Measurements from ENCODE around the gene C17orf58.
A peak's percentile ranks its signal among the peaks of the same experiment; 100 is the strongest.
"Not testable (repeated sequence)": the region's sequence is repeated elsewhere in the genome, so short reads cannot be mapped to it uniquely, and the experiment has no call there.

Gene C17orf58

GRCh38 chr17:67999291-67999911, 3.1 kb upstream of the C17orf58 start:
- no peak for DNase-seq

DNA sequence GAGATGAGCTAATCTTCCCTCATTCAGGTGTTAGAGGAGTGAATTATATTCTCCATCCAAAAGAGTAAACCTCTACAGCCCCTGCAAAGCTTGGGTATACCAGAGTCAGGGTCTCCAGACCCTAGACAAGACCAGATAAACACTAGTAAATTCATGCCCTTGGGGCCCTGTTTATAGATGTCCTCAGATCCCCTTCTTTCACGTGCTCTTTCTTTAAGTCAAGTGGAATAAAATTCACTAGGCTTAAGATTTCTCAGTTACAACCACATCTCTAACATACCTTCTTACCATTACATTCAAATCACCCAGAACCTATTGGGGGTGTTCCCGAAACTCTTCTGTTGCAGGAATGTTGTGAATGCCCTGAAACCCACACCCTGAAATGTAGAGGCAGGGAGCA, 2.2 kb upstream of the C17orf58 start:
- no peak for DNase-seq

DNA sequence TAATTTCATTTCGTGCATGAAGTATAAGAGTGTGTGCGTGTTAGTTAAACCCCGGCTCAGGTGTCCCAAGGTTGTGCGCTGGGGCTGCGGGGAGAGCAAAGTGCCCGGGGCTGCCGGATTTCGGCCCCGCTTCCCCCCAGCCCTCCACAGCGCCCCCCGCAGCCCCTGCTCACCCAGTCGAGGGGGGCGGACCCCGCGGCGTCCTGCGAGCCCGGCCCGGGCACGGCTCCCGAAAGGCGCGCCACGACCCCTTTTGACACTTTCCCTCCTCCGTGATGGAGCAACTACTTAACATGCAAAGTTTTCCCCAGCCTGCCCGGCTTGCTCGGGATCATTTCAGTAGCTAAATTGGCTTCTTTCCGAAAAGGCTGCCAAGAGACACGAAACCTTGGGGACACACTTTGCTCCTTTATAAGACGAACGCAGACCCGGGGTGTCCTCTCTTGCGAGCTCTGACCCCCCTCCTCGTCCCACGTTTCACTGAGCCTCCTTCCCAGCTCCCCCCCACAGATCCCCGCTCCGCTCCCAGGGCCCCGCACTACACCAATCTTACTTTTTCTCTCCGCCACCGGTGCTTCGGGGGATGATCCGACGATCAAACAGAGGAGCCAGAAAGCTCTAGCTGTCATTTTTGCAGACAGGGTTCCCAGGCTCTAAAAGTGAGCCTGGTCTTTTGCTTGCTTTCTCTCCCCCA, 552 bp downstream of the C17orf58 start:
- DNase-seq = no peak

- DNase-seq = no peak
These were observed 1.3 kb downstream of the C17orf58 start for GRCh38 chr17:67994817-67995569.

DNA sequence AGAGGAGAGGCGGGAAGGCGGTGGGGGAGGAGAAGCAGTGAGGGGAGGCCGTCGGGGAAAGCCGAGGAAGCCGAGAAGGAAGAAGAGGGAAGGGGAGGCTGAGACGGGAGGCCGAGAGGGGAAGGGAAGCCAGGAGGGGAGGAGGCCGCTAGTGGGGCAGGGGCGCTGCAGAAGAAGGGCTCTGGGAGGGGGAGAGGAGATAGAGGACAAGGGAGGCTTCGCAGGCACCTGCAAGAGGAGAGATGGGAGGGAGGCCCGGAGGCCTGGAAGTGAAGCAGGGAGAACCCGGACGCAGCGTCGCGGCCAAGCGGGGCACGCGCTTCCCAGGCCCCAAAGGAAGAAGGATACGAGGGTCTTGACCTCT, 2.3 kb downstream of the C17orf58 start:
- no peak for DNase-seq

DNA sequence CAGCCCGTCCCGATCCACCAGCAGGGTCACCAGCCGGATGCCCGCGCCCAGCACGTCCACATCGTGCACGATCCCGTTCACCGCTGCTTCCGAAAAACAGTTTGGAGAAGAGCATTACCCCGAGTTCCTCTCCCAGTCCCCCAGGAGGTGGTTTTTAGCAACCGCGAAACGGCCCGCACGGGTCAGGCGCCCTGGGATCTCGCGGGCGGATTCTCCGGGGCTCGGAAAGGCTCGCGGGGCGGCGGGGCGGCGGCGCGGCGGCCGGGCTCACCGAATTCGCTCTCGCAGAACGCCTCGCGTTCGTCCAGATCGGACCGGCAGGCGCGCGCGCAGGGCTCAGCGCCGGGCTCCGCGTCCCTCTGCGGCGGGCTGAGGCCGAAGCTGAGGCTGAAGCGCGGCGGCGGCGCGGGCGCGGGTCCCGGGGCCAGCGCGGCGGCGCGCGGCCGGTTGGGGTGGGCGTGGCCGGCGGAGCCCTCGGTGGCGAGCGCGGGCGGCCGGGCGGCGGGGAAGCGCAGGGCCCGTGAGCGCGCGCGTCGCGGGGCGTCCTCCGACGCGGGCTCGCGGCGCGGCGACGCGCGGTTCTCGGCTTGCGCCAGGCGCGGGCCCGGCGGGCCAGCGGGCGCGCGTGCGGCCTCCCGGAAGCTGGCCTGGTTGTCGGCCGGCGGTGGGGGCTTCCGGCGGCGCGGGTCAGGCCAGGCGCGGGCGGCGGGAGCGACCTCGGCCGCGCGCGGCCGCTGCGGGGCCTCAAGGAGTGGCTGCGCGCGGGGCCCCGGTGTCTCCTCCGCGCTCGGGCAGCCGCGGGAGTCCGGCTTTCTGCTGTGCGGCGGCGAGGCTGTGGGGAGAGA, 2.9 kb downstream of the C17orf58 start:
- DNase-seq = peak; percentile 57

DNA sequence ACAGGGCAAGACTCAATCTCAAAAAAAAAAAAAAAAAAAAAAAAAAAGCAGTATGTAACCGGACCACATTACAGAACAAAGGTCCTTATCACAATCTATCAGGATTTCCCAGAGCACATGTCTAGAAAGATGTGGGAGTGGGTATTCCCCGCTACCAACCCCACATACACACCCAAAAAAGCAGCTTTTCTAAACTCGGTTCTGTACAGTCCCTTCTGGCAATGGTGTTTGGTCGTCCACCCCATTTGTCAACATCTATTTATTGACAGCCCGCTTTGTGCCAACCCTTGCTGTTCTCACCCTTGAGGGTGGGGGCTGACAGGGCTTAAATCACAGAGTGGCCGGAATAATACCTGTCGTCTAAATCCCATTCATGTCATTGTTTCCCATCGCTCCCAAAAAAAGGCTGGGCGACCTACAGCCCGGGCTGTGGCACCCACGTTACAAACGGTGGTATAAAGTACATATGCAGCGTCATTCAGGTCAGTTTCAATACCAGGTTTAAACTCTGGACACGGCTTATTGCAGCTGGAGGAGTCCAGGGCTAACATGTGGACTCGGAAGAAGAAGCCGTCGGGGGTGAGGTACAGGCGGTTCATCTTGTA, 3.6 kb downstream of the C17orf58 start:
- no peak for DNase-seq

DNA sequence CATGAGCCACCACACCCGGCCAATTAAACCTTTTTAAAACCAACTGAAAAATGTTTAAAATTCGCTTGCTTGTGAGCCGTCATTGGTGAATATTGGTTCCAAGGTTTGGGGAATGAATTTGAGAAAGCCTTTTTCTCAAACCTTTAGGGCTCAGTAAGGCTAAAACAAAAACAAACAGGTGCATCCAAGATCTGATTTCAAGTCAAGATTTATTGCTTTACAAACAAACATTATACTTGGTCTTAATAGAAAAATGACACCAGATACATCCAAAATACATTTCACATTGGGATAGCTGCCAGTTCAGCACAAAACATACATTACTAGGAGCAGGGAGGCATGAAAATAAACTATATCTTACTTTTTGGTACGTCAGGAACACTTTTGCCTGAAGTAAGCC, 5.4 kb downstream of the C17orf58 start:
- DNase-seq = no peak

- no peak for DNase-seq
These were observed 12.9 kb downstream of the C17orf58 start for GRCh38 chr17:67983383-67983688.

DNA sequence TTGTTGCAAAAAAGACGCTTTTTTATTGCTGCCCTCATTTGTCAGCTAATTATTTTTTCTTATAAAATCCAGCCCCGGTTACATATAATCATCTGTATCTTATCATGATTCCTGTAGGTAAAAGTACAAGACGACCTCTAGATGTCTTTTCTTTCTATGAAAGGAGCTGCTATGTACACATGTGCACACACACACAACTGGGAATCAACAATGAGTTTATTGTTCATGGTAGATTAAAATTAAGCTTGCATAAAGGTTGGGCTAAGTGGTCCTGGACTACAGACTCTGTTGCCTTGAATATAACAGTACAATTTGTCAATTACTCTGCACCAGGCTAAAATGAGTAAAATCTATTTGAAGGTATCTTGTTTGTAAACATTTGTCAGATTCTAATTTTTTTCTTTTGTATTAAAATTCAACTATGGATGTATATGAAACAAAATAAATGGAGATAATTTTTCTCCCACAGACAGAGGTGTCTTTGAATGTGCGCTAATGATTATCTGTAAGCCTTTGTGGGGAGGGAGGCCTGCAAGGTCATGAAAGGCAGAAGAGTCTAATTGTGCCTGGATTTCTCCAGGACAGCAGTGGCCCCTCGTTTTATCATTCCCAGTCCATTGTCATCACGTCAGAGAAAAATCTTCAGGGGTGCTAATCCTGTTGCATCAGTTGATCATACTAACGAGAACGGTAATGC, 13.4 kb downstream of the C17orf58 start:
- DNase-seq = no peak

GRCh38 chr17:67982034-67982640, 14.1 kb downstream of the C17orf58 start:
- no peak for DNase-seq

DNA sequence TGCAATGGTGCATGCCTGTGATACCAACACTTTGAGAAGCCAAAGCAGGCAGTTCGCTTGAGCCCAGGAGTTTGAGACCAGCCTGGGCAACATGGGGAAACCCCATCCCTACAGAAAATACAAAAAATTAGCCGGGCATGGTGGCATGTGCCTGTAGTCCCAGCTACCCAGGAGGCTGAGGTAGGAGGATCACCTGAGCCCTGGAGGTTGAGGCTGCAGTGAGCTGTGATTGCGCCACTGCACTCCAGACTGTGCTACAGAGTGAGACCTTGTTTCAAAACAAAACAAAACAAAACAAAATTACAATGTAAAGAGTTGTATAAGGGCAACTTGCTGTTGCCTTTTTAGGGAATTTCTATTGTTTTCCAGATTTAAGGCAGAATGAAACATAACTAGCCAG, 15.4 kb downstream of the C17orf58 start:
- DNase-seq = not testable (repeated sequence)

GRCh38 chr17:67980456-67980855, 15.8 kb downstream of the C17orf58 start:
- no peak for DNase-seq

DNA sequence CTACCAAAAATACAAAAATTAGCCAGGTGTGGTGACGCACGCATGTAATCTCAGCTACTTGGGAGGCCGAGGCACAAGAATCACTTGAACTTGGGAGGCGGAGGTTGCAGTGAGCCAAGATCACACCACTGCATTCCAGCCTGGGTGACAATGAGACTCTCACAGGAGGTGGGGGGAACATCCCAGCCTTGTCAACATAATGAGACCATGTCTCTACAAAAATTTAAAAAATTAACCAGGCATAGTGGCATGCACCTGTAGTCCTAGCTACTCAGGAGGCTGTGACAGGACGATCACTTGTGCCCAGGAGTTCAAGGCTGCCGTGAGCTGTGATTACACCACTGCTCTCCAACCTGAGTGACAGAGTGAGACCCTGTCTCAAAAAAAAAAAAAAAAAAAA, 20.0 kb downstream of the C17orf58 start:
- not testable (repeated sequence) for DNase-seq

- DNase-seq = no peak
These were observed 21.6 kb downstream of the C17orf58 start for GRCh38 chr17:67974598-67975066.

GRCh38 chr17:67974185-67974584, 22.1 kb downstream of the C17orf58 start:
- DNase-seq = no peak

DNA sequence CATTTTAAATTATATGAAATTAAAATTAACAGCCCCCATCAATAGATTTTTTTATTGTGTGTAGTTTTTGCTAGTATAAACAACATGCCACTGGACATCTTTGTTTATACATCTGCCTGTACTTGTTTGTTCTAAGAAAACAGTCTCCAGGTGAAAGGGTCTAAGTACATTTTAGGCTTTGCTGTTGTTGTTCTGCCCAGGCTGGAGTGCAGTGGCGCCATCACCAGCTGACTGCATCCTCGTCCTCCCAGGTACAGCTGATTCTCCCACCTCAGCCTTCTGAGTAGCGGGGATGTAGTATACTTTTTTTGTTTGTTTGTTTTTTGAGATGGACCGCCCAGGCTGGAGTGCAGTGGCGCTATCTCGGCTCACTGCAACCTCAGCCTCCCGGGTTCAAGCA, 25.5 kb downstream of the C17orf58 start:
- DNase-seq = no peak

DNA sequence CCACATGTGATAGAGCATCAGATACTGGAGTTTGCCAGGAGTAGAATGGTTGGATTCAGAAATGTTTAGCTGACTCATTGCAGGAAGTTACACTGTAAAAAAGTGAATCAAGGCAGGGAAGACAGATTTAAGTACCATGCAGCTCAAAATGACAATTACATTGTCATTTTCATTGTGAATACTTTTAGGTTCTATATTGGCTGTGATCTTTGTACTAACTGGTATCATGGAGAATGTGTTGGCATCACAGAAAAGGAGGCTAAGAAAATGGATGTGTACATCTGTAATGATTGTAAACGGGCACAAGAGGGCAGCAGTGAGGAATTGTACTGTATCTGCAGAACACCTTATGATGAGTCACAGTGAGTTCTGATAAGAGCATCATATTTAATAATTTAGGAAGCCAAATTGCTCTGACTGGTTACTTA, 33.1 kb downstream of the C17orf58 start:
- DNase-seq = peak; percentile 80

DNA sequence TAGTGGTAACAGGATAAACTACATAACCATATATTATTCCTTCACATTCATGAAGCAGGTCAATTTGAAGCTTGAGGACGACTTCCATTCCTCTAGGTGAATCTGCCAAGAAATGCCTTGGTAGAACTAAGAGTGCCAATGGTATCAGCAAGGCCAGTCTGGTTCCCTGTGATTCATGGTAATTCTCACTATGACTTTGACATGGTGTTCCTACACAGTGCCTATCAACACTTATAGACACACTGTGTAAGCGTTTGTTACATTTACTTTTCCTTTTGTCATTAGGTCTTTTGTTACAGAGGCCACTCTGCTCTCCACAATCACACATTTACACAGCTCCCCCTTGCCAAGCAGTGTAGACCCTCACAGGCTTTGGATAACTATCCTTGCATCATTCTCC, 34.1 kb downstream of the C17orf58 start:
- not testable (repeated sequence) for DNase-seq

DNA sequence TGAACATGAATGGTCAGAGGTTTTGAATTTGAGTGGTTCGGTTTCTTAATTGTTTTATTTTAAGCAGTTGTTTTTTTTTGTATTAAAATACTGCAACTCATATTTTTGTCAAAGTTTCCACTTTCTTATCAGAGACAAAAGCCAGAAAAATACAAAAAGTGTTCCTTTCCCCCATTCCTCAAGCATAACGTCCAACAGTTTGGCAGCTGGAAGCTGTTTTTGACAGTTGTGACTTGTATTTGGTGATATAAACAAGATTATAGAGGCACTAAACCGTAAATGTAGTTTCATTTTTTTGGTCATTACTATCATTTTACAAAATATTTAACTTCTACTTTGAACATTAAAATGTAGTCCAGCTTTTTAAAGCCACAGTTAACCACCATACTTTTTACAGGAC, 36.0 kb downstream of the C17orf58 start:
- not testable (repeated sequence) for DNase-seq

DNA sequence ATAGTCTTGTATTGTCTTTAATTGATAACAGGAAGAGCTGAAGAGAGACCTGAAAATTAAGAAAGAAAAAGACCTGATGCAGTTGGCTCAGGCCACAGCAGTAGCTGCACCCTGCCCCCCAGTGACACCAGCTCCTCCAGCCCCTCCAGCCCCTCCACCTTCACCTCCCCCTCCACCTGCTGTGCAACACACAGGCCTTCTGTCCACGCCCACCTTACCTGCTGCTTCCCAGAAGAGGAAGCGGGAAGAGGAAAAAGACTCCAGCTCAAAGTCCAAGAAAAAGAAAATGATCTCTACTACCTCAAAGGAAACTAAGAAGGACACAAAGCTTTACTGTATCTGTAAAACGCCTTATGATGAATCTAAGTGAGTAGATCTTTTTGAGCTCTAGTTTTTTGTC, 36.8 kb downstream of the C17orf58 start:
- no peak for DNase-seq

GRCh38 chr17:67950945-67951344, 45.3 kb downstream of the C17orf58 start:
- DNase-seq = no peak

Data from CD4-positive, alpha-beta T cell treated with Interleukin-4 for 4 hours (primary cell).